ENCODE results near the gene MACROD1.

MACROD1 gene

DNA sequence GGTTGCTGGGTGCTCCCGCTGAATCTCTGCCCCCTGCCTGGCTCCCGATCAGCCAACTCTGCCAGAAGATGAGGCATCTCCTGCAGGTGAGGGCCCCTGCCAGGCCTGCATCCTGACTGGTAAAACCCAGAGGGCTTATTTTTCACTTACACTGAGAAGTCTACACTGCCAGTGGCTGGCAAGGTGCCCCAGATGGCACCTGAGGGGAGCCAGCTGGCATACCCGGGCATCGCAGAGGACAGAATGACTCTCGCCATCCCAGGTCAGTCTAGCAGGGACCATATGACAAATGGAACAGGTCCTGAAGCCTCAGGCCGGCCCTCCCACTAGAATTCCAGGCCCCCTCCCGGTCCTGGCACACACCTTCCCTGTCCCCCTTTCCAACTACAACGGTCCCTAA is 30.9 kb downstream of the MACROD1 start:
- DNase-seq: no peak
- peaks cover 0 to 9% (median 0%) of the 10 kb centered on the region in 4 donors for H3K4me1 ChIP-seq
- no peaks in the 10 kb centered on the region for H3K36me3 ChIP-seq
- H3K27me3 ChIP-seq: no peaks in the 10 kb centered on the region
- no peak for TF ChIP-seq CTCF (IDR thresholded peaks at IDR 0.05)
- intact Hi-C loops (cut with DNase I; ENCODE audit: low total_unique reads): no loop called here
- no peaks in the 10 kb centered on the region for H3K9me3 ChIP-seq
- H3K27ac ChIP-seq: no peak overlapping the region
- H3K4me3 ChIP-seq: no peak overlapping the region

DNA sequence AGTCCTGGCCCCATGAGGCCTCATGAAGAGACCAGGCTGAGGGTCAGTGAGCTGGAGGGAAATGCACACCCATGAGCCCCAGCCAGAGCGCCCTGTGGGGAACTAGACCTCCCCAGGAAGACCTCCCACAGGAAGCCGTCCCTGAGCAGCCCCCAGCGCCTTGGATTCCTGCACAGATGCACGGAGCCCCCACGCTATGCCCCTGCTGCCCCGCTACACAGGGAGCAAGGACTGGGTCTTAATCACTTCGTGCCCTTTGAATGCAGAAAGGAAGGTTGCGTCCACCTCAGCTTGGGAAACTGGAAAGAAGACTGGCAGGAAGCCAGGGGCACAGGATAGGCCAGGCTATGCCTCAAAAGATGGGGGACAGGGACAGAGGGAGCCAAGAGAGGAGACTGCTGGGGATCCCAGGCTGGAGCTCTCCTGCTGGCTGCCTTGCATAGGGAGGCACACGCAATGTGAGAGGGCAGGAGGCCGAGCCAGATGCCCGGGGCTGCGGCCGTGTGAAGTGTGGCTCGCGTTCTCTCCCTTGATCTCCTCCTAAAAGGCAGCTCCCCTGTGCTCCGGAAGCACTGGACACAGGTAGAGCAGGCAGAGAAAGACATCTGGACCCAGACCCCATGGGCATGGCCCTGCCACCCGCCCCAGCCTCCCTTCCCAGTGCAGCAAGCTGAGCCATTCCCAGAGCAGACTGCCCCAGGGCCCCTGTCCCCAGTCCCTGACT is 32.8 kb downstream of the MACROD1 start:
- no peak for TF ChIP-seq CTCF (IDR thresholded peaks at IDR 0.05)

GRCh38 chr11:64132191-64132771 is 33.6 kb downstream of the MACROD1 start:
- intact Hi-C loops (cut with DNase I; ENCODE audit: low total_unique reads): no loop called here
- no peaks in the 10 kb centered on the region for H3K27me3 ChIP-seq
- peaks cover 0 to 9% (median 0%) of the 10 kb centered on the region in 4 donors for H3K4me1 ChIP-seq
- no peaks in the 10 kb centered on the region for H3K36me3 ChIP-seq
- H3K9me3 ChIP-seq: no peaks in the 10 kb centered on the region
- H3K27ac ChIP-seq: no peak overlapping the region
- H3K4me3 ChIP-seq: no peak overlapping the region
- no peak for DNase-seq
- no peak for TF ChIP-seq CTCF (IDR thresholded peaks at IDR 0.05)

More for the DNA sequence above, 32.8 kb downstream of the MACROD1 start:
- intact Hi-C loops (cut with DNase I; ENCODE audit: low total_unique reads): no loop called here
- Histone ChIP-seq H3K27ac (no peak overlapping the region), H3K4me3 (no peak overlapping the region), H3K4me1 (peaks cover 0 to 9% (median 0%) of the 10 kb centered on the region in 4 donors), H3K9me3 (no peaks in the 10 kb centered on the region), H3K27me3 (no peaks in the 10 kb centered on the region), H3K36me3 (no peaks in the 10 kb centered on the region)
- DNase-seq: no peak

GRCh38 chr11:64131683-64132190 is 34.2 kb downstream of the MACROD1 start:
- intact Hi-C loops (cut with DNase I; ENCODE audit: low total_unique reads): no loop called here
- Histone ChIP-seq H3K4me1 (peaks cover 0 to 9% (median 0%) of the 10 kb centered on the region in 4 donors), H3K9me3 (no peaks in the 10 kb centered on the region), H3K4me3 (no peak overlapping the region), H3K27me3 (no peaks in the 10 kb centered on the region), H3K36me3 (no peaks in the 10 kb centered on the region), H3K27ac (no peak overlapping the region)
- no peak for DNase-seq
- TF ChIP-seq CTCF (IDR thresholded peaks at IDR 0.05): no peak

DNA sequence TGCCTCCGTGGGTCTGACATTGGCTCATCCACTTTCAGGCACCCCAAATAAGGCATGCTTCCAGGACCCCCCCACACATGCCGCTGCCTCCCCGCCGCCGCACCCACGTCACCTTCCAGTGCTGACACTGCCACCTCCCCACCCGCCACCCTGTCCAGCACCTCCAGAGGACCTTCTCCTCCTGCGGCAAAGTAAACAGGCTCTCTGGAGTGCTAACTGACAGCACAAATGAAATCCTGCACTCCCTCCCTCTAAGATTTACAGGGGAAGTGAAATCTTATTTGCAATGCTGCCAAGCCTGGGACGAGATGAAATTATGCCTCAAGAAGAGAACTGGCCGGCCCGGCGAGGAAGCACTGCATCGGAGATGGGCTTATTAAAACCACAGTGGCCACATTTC is 35.3 kb downstream of the MACROD1 start:
- H3K27ac ChIP-seq: no peak overlapping the region
- no peak for DNase-seq
- peaks cover 0 to 9% (median 0%) of the 10 kb centered on the region in 4 donors for H3K4me1 ChIP-seq
- intact Hi-C loops (cut with DNase I; ENCODE audit: low total_unique reads): no loop called here
- no peaks in the 10 kb centered on the region for H3K27me3 ChIP-seq
- no peak overlapping the region for H3K4me3 ChIP-seq
- no peaks in the 10 kb centered on the region for H3K36me3 ChIP-seq
- TF ChIP-seq CTCF (IDR thresholded peaks at IDR 0.05): no peak
- no peaks in the 10 kb centered on the region for H3K9me3 ChIP-seq

All from tibial artery (tissue), 4 donors.